ENCODE data around the gene CTNNA3.
"Not testable (repeated sequence)": the region's sequence is repeated elsewhere in the genome, so short reads cannot be mapped to it uniquely, and the experiment has no call there.

Gene CTNNA3

DNA sequence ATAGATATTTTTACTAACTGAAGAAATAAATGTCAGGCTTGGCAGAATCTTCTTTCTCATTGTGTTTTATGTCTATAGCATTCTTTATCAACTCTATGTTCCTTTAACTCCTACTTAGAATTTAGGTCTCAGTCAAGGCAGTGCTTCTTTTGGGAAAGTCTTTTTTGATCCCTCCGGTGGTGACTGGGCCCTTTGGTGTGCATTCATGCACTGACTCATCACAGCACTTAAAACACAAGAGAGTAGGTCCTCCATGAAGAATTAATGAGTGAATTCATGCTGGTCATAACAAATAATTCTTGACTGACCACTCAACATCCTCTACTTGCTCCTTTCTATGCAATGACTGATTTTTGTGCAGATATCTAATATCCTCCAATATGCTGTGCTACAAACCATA, 1229.0 kb downstream of the CTNNA3 start:
- no peak for DNase-seq

DNA sequence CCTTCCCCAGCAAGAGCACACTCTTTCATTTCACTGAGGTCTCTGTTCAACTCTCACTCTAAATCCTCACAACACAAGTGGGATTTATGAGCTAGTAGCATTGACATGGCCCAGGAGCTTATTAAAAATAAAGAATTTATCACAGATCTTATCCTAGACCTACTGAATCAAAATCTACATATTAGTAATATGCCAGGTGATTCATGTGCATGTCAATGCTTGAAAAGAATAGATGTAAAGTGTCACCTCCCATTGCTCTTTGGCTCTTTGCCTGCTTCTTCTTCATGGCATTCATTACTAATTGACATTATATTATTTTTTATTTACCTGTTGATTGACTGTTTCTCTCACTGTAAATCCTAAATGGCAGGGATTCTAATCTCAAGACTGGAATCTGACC, 1229.4 kb downstream of the CTNNA3 start:
- no peak for DNase-seq

DNA sequence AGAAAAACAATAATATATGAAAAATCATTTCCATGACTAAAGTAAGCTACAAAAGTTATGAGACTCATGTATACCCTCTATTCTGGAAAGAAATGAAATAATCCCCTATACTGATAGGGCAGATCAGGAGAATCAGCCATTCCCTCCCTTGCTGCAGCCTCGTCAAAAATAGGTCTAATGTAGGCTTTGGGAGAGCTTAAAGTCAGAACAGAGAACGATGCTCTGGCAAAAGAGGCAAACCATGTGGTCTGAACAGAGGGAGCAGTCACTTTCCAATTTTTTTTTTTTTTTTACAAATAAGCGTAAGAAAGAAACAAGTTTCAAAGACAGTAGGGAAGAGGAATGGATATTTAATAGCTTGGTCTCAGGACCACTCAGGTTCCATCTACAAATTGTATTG, 1232.4 kb downstream of the CTNNA3 start:
- DNase-seq = no peak

- DNase-seq = no peak
Measured at GRCh38 chr10:66457629-66458028, 1238.4 kb downstream of the CTNNA3 start.

- no peak for DNase-seq
Measured at GRCh38 chr10:66455304-66455703, 1240.7 kb downstream of the CTNNA3 start.

DNA sequence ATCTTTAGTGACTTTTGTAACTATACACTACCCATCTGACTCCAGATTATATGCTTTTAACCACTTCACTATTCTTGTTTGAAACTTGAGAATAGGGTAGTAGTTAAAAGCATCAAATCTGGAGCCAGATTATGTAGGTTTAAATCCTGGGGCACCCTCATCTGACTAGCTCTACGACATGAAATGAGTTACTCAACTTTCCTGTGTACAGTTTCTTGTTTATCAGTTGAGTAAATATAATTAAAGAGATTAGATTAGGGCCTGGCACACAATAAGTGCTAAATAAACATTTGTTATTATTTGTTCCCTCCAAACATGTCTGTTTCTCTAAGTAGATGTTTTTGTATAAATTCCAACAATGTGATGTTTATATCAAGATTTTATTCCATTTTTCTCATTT, 1255.4 kb downstream of the CTNNA3 start:
- no peak for DNase-seq

DNA sequence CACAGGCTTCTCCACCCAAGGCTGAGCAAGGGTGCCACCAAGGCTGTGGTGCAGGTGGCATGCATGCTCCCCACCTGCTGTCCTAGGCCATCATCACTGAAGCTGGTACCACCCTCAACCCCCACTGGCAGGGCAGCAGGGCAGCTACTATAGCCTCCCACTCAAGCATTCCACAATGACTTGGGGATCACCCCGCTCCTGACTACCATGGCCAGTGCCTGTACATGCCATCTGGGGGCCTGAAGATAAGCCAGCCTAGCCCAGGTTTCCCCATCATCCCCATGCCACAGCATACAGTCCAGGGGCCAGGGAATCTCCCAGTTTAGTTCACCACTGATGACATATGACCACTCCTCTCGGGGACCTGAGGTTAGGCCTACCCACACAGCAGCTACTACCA, 1281.1 kb downstream of the CTNNA3 start:
- DNase-seq = no peak

- no peak for DNase-seq
Measured at GRCh38 chr10:66405566-66405965, 1290.4 kb downstream of the CTNNA3 start.

- DNase-seq = no peak
Measured at GRCh38 chr10:66398669-66399068, 1297.3 kb downstream of the CTNNA3 start.

- DNase-seq = no peak
Measured at GRCh38 chr10:66394342-66395063, 1301.5 kb downstream of the CTNNA3 start.

GRCh38 chr10:66390926-66391325, 1305.1 kb downstream of the CTNNA3 start:
- DNase-seq = no peak

DNA sequence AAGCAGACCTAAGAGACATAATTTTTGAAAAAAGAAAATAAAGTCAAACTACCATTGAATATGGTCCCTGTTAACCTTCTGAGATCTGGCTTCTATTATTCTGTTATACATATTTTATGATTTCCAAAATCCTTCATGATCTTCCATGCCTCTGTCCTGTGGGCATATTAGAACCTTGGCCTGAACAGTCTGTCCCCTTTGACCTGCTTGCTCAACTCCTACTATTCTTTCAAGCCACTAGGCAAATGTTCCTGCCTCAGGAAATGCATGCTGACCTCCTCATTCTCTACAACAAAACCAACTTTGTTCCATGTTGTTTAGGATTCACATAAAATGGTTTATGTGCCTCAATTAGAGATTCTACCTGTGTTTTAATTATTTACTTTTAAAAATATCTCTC, 1315.0 kb downstream of the CTNNA3 start:
- no peak for DNase-seq

DNA sequence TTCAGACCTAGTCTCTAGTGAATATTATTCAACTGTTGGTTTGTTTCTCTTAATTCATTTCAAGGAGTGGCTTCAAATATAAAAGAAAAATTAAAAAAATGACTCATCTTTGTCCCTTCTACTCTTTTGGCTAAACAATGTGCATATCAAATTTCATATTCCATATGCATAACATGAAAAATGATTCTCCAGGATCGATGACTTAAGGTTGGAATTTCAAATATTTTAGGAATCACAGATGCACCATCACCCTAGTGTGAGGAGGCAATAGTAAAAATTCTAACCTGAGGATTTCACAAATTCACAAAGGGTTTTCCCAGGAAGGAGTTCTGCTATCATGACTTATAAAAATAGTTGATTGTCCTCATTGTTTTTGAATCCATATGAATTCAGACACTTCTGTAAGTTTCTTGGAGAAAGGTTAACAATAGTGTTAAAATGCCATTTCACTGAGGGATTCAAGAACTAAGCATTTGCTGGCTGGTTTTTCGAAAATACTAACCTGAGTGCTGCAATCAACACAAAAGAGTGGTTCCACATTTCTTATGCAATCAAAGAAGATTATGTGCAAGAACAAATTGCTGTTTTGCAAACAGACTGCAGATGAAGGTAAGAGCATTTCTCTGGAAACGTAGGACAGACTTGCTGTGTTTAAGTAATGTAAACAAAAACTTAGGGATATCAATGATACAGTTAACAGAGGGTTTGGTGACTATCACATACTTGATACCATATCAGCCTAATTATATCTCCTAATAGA, 1317.7 kb downstream of the CTNNA3 start:
- DNase-seq = no peak

DNA sequence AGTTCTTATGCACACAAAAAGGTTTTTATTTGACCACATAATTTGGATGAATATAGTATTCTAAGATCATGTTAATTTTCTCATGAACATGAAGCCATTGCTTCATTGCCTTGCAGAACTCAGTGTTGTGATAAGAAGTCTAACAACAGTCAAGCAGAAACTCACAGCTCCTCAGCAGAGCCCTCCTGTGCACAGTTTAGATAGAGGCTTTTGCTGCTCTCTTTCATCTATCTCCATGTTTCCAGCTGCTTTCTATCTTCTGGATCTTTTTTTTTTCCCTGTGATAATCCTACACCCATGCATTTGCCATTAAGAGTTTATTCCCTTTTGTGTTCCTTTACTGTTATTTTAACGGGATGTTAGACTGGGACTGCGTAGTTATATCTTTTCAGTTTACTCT, 1327.8 kb downstream of the CTNNA3 start:
- DNase-seq = no peak

- DNase-seq = no peak
Measured at GRCh38 chr10:66366163-66366562, 1329.8 kb downstream of the CTNNA3 start.

DNA sequence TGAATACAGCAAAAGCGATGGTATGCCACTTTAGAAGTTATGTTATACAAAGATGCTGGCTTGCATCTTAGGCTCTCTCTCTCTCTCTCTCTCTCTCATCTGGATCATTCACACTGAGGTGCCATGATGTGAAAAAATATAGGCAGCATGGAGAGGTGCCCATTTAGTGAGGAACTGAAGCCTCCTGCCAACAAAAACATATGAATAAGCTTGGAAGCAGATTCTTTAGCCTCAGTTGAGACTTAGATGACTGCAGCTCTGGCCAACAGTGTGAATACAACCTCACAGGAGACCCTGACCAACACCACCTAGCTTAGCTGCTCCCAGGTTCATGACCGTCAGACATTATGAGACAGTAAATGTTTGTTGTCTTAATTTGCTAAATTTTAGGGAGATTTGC, 1330.3 kb downstream of the CTNNA3 start:
- no peak for DNase-seq

GRCh38 chr10:66362522-66362921, 1333.5 kb downstream of the CTNNA3 start:
- no peak for DNase-seq

DNA sequence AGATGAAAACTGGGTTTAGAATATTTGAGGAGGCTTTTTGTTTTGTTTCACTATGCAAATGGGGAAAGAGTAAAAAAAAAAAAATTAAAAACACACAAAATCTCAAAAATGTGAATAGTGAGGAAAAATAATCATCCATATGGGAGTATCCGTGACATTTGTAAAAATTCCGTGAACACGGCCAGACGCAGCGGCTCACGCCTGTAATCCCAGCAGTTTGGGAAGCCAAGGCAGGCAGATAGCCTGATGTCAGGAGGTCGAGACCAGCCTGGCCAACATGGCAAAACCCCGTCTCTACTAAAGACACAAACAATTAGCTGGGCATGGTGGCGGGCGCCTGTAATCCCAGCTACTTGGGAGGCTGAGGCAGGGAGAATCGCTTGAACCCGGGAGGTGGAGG, 1342.2 kb downstream of the CTNNA3 start:
- DNase-seq = not testable (repeated sequence)

GRCh38 chr10:66353422-66353821, 1342.6 kb downstream of the CTNNA3 start:
- DNase-seq = no peak

DNA sequence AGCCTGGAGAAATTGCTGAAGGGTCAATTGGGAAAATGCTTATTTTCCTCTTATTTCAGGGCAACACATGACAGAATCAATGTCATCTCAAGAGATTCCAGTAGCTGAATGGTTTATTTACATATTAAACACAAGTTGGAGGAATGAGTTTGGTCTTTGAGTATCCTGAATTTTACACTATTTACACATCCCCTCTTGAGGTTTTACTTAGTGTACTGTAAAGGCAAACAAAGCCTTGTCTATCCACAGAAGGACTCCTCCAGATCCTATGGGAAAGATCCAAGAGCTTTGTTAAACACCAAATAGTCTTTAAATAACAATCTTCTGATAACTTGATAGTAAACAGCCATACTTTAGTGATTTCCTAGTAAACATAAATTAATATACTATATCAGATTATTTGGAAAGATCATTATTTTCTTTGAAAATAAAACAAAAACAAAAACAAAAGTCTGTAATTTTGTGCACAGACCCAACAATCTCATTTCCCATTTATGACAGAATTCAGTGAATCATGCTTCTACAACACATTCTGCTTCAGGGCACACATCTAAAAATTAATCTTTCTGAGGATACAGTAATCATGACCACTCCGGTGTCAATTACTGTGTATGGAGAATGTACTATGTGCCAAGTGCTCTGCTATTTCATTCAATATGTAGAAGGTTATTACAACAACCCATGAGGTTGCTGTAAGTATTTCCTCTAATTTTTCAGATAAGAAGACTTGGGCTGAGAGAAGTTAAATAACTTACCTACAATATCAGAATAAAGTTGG, 1345.2 kb downstream of the CTNNA3 start:
- no peak for DNase-seq

DNA sequence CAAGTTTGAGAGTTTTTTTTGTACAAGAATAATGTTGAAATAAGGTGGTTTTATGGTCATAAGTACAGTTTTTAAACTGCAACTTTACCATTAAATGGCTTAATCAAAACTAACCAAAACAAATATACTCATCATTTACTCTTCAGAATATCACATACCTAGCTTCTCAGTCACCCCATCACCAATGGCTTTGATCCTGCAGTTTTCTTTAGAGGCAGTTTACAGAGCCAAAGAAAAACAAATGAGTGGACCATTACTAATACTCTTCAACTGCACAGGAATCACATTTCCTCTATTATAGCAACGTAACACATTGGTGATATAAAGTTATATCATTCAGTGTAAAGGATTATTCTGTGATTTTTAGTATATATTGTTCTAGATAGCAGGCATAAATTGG, 1346.3 kb downstream of the CTNNA3 start:
- no peak for DNase-seq

DNA sequence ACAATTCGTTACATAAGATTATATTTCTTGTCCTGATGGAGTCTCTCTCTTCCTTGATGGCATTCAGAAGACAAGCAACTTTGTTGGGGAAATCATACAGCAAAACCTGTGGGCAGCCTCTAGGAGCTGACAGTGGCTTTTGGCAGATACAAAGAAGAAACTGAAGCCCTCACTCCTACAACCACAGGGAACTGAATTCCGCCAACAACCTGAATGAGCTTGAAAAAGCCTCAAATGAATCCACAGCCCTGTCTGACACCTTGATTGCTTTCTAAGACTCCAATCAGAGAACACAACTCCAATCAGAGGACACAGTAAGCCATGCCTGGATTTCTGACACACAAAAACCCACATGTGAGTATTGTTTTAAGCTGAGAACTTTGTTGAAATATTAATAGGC, 1346.9 kb downstream of the CTNNA3 start:
- no peak for DNase-seq

GRCh38 chr10:66337211-66337610, 1358.8 kb downstream of the CTNNA3 start:
- DNase-seq = no peak

DNA sequence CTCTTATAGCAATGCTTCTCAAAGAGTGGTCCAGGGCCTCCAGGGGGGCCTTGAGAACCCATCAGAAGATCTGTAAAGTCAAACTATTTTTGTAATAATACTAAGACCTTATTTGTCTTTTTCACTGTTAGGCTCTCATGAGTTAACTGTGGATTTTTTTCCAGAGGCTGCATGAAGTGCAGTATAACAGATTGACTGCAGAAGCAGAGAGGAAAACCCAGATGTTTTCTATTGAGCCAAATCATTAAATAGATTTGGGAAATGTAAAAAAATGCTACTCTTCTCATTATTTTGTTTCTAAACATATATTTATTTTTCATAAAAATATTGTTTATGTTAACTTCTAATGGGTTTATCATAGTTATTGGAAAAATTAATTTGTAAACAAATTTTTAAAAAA, 1359.2 kb downstream of the CTNNA3 start:
- no peak for DNase-seq
